HG03521 (cell line): Measurements from ENCODE around the gene TACR2.

Experiments used
- ATAC-seq: cut with Tn5 transposase; IDR thresholded peaks from one replicate; pipeline ENCODE4 v1.9.1; 2021; ENCODE audit warnings: mild to moderate bottlenecking, moderate library complexity; ENCODE audit not compliant: unreplicated experiment

TACR2 gene

GRCh38 chr10:69405221-69405620 lies 11.5 kb downstream of the TACR2 start:
- ATAC-seq: no peak

- ATAC-seq: no peak
These were observed 11.9 kb downstream of the TACR2 start for GRCh38 chr10:69404786-69405185.

- no peak for ATAC-seq
These were observed 13.2 kb downstream of the TACR2 start for GRCh38 chr10:69403519-69403918.

- no peak for ATAC-seq
These were observed 13.7 kb downstream of the TACR2 start for GRCh38 chr10:69403066-69403465.

- ATAC-seq: no peak
These were observed 14.3 kb downstream of the TACR2 start for GRCh38 chr10:69402386-69402785.

- ATAC-seq: no peak
These were observed 15.3 kb downstream of the TACR2 start for GRCh38 chr10:69401416-69401815.

GRCh38 chr10:69400936-69401335 lies 15.8 kb downstream of the TACR2 start:
- no peak for ATAC-seq

GRCh38 chr10:69398466-69398865 lies 18.3 kb downstream of the TACR2 start:
- no peak for ATAC-seq

- no peak for ATAC-seq
These were observed 18.7 kb downstream of the TACR2 start for GRCh38 chr10:69397972-69398371.

GRCh38 chr10:69394020-69394419 lies 22.7 kb downstream of the TACR2 start:
- ATAC-seq: no peak

- ATAC-seq: peak; percentile 81
These were observed 24.2 kb downstream of the TACR2 start for GRCh38 chr10:69392481-69393000.

- ATAC-seq: no peak
These were observed 25.6 kb downstream of the TACR2 start for GRCh38 chr10:69391158-69391557.

- no peak for ATAC-seq
These were observed 26.8 kb downstream of the TACR2 start for GRCh38 chr10:69389827-69390490.

GRCh38 chr10:69388488-69388887 lies 28.2 kb downstream of the TACR2 start:
- no peak for ATAC-seq

- ATAC-seq: no peak
These were observed 29.2 kb downstream of the TACR2 start for GRCh38 chr10:69387500-69387899.

- no peak for ATAC-seq
These were observed 31.0 kb downstream of the TACR2 start for GRCh38 chr10:69385454-69386350.

- ATAC-seq: no peak
These were observed 32.4 kb downstream of the TACR2 start for GRCh38 chr10:69384320-69384719.

GRCh38 chr10:69383558-69383957 lies 33.2 kb downstream of the TACR2 start:
- no peak for ATAC-seq

- ATAC-seq: no peak
These were observed 34.2 kb downstream of the TACR2 start for GRCh38 chr10:69382382-69383117.

- no peak for ATAC-seq
These were observed 36.9 kb downstream of the TACR2 start for GRCh38 chr10:69379800-69380199.

- ATAC-seq: no peak
These were observed 38.8 kb downstream of the TACR2 start for GRCh38 chr10:69377933-69378332.
